ENCODE results near the gene GPR34.
A peak's percentile ranks its signal among the peaks of the same experiment; 100 is the strongest.

Gene GPR34

GRCh38 chrX:41695426-41695825 lies 6.7 kb downstream of the GPR34 start:
- peak in 1 of 3 donors; percentile 56 for DNase-seq

- DNase-seq: peak in 1 of 3 donors; percentile 18
Observed at GRCh38 chrX:41703574-41704029, 14.8 kb downstream of the GPR34 start.

- no peak for DNase-seq
Observed at GRCh38 chrX:41705042-41705441, 16.3 kb downstream of the GPR34 start.

- peak; percentile 40 to 57 (median 56) for DNase-seq
Observed at GRCh38 chrX:41705680-41706374, 17.1 kb downstream of the GPR34 start.

- DNase-seq: no peak
Observed at GRCh38 chrX:41707218-41707617, 18.4 kb downstream of the GPR34 start.

- peak; percentile 23 to 56 (median 49) for DNase-seq
Observed at GRCh38 chrX:41708486-41708885, 19.7 kb downstream of the GPR34 start.

- DNase-seq: no peak
Observed at GRCh38 chrX:41711021-41711667, 22.4 kb downstream of the GPR34 start.

- DNase-seq: no peak
Observed at GRCh38 chrX:41716222-41716621, 27.4 kb downstream of the GPR34 start.

GRCh38 chrX:41716767-41717473 lies 28.1 kb downstream of the GPR34 start:
- no peak for DNase-seq

GRCh38 chrX:41718481-41719235 lies 29.9 kb downstream of the GPR34 start:
- DNase-seq: no peak

GRCh38 chrX:41719610-41720009 lies 30.8 kb downstream of the GPR34 start:
- DNase-seq: peak in 1 of 3 donors; percentile 34

- DNase-seq: no peak
Observed at GRCh38 chrX:41720125-41720779, 31.5 kb downstream of the GPR34 start.

- DNase-seq: no peak
Observed at GRCh38 chrX:41721590-41721989, 32.8 kb downstream of the GPR34 start.

- no peak for DNase-seq
Observed at GRCh38 chrX:41722214-41722613, 33.4 kb downstream of the GPR34 start.

GRCh38 chrX:41722816-41723618 lies 34.2 kb downstream of the GPR34 start:
- DNase-seq: peak; percentile 31 to 50 (median 38)

- peak; percentile 50 to 81 (median 70) for DNase-seq
Observed at GRCh38 chrX:41723826-41724225, 35.1 kb downstream of the GPR34 start, which contains the start of gene GPR82. GPR82 (plus strand) TSS chrX:41724181; CDS start chrX:41727027, 2,846 bp downstream.

- DNase-seq: no peak
Observed at GRCh38 chrX:41728125-41728524, 39.4 kb downstream of the GPR34 start.

GRCh38 chrX:41730081-41730480 lies 41.3 kb downstream of the GPR34 start:
- DNase-seq: no peak

- no peak for DNase-seq
Observed at GRCh38 chrX:41732260-41732659, 43.5 kb downstream of the GPR34 start.

GRCh38 chrX:41733939-41734338 lies 45.2 kb downstream of the GPR34 start:
- no peak for DNase-seq

- DNase-seq: peak; percentile 16 to 29 (median 20)
Observed at GRCh38 chrX:41734530-41734929, 45.8 kb downstream of the GPR34 start.
